ENCODE data around the gene ASZ1.

The ASZ1 gene

DNA sequence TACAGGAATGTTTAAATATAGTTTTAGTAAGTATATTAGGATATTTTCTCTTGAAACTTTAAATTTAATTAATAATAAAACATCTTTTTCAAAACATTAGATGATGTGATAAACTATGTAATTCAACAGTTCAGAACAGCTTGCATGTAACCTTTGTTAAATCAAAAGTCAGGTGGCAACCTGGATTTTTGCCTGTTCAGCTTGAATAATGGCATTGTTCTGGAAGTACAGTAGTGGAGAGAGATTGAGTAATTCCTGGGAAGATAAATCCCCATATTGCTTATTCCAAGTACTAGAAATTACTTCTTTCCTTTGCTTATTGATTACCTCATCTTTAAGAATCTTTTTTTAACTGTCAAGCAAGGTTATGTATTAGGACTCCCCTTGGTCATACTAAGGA is 32.4 kb upstream of the ASZ1 start:
- no peak for DNase-seq

DNA sequence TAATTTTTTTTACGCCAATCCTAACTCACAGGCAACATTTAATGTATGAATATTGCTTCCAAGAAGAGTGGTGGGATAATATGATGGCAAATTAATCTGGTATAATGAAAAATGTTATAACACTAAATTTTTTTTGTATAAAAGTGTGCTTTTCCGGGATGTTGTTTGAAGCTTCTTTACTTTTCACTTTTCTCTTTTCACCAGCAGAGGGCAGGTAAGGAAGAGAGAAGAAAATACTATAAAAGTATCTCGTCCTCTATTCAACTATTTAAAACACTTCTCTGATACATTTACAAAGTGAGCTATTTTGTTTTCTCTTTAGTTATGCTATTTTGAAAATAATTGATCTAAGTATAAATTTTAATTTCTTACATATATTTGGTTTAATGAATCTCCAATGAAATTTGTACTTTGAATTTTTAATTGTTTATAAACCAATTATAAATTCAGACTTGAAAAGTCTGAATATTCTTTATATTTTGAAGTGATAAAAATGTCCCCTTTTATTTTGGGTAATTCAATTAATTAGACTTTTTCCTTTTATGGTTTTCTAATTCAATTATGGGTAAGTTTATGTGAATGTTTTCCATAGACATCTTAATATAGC is 31.8 kb upstream of the ASZ1 start:
- H3K4me3 Mint-ChIP-seq: no peak overlapping the region
- DNase-seq: no peak
- H3K27ac Mint-ChIP-seq: no peak overlapping the region
- H3K9me3 Mint-ChIP-seq: peaks cover 17% of the 10 kb centered on the region
- peaks cover 4% of the 10 kb centered on the region for H3K27me3 Mint-ChIP-seq (ENCODE audit: low read depth, poor library complexity)
- H3K36me3 Mint-ChIP-seq (ENCODE audit: low read depth): no peaks in the 10 kb centered on the region
- no peaks in the 10 kb centered on the region for H3K4me1 Mint-ChIP-seq
- TF ChIP-seq, protein P1, sequence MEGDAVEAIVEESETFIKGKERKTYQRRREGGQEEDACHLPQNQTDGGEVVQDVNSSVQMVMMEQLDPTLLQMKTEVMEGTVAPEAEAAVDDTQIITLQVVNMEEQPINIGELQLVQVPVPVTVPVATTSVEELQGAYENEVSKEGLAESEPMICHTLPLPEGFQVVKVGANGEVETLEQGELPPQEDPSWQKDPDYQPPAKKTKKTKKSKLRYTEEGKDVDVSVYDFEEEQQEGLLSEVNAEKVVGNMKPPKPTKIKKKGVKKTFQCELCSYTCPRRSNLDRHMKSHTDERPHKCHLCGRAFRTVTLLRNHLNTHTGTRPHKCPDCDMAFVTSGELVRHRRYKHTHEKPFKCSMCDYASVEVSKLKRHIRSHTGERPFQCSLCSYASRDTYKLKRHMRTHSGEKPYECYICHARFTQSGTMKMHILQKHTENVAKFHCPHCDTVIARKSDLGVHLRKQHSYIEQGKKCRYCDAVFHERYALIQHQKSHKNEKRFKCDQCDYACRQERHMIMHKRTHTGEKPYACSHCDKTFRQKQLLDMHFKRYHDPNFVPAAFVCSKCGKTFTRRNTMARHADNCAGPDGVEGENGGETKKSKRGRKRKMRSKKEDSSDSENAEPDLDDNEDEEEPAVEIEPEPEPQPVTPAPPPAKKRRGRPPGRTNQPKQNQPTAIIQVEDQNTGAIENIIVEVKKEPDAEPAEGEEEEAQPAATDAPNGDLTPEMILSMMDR (IDR thresholded peaks at IDR 0.05): peak; percentile 71

More for the DNA sequence above, 32.4 kb upstream of the ASZ1 start:
- H3K4me3 Mint-ChIP-seq: no peak overlapping the region
- no peaks in the 10 kb centered on the region for H3K4me1 Mint-ChIP-seq
- no peak overlapping the region for H3K27ac Mint-ChIP-seq
- peaks cover 4% of the 10 kb centered on the region for H3K27me3 Mint-ChIP-seq (ENCODE audit: low read depth, poor library complexity)
- TF ChIP-seq, protein P1 (IDR thresholded peaks at IDR 0.05): no peak
- H3K36me3 Mint-ChIP-seq (ENCODE audit: low read depth): no peaks in the 10 kb centered on the region
- H3K9me3 Mint-ChIP-seq: peaks cover 17% of the 10 kb centered on the region

DNA sequence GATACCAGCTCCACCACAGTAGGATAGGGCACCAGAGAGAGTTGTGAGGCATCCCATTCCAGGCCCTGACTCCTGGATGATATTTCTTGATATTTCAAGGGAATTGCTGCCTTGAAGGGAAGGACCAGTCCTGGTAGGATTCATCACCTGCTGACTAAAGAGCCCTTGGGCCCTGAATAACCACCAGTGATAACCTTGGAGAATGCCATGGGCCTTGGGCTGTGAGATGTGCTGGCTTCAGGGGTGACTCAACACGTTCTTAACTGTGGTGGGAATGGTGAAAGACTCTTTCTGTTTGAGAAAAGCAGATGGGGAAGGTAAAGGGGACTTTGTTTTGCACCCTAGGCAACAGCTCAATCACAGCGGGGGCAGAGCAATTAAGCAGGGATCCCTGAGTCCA is 21.4 kb upstream of the ASZ1 start:
- no peaks in the 10 kb centered on the region for H3K4me1 Mint-ChIP-seq
- H3K27ac Mint-ChIP-seq: no peak overlapping the region

DNA sequence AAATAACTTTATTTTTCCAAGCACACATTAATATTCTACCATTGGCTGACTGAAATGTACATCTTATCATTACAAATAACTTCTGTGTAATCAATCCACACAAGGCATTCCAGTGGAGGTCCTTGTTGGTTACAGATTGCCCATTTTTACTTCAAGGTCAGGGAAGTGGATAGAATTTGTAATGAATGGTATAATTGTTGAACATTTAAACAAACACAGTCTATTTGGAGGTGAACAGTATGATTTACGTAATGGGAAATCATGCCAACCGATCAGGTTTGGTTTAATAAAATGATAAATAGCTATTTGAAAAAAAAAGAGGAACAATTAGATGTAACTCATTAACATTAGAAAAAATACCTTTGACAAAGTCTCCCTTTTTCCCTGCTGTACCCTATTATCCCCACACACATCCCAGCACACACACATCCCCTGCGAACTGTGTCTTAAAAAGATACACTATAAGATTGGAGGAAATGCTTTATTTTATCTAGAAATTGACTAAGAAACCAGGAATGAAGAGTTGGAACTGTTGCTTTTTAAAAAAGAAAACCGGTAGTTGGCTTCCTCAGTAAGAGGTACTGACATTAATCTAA is 19.0 kb upstream of the ASZ1 start:
- Mint-ChIP-seq H3K27ac (no peak overlapping the region), H3K4me3 (no peak overlapping the region), H3K27me3 (ENCODE audit: low read depth, poor library complexity) (peaks cover 8% of the 10 kb centered on the region), H3K9me3 (peaks cover 15% of the 10 kb centered on the region), H3K36me3 (ENCODE audit: low read depth) (no peaks in the 10 kb centered on the region), H3K4me1 (no peaks in the 10 kb centered on the region)
- DNase-seq: no peak
- TF ChIP-seq, protein P1 (IDR thresholded peaks at IDR 0.05): no peak

More for the DNA sequence above, 21.4 kb upstream of the ASZ1 start:
- peaks cover 15% of the 10 kb centered on the region for H3K9me3 Mint-ChIP-seq
- H3K4me3 Mint-ChIP-seq: no peak overlapping the region
- TF ChIP-seq, protein P1 (IDR thresholded peaks at IDR 0.05): no peak
- peaks cover 8% of the 10 kb centered on the region for H3K27me3 Mint-ChIP-seq (ENCODE audit: low read depth, poor library complexity)
- no peaks in the 10 kb centered on the region for H3K36me3 Mint-ChIP-seq (ENCODE audit: low read depth)
- DNase-seq: no peak

DNA sequence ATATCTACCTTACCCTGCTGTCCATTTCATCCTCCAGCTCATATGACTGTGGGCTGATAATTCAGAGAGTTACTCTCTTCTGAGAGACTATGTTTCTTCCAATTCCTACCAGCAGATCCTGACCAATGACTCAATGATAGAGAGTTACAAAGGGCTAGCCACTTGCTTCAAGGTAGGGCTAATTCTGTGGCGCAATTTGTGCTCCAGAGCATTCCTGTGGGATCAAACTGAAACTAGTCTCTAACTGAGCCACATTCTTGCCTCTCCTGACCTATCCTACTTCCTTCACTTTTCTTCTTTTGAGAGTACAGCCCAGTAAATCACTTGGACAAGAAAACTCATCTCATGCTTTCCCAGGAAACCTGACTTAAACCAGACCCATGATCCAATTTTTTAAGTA is 17.9 kb upstream of the ASZ1 start:
- Mint-ChIP-seq H3K4me1 (no peaks in the 10 kb centered on the region), H3K27me3 (ENCODE audit: low read depth, poor library complexity) (peaks cover 8% of the 10 kb centered on the region), H3K27ac (no peak overlapping the region), H3K9me3 (peaks cover 20% of the 10 kb centered on the region), H3K36me3 (ENCODE audit: low read depth) (peaks cover 4% of the 10 kb centered on the region), H3K4me3 (no peak overlapping the region)
- TF ChIP-seq, protein P1 (IDR thresholded peaks at IDR 0.05): no peak
- no peak for DNase-seq

DNA sequence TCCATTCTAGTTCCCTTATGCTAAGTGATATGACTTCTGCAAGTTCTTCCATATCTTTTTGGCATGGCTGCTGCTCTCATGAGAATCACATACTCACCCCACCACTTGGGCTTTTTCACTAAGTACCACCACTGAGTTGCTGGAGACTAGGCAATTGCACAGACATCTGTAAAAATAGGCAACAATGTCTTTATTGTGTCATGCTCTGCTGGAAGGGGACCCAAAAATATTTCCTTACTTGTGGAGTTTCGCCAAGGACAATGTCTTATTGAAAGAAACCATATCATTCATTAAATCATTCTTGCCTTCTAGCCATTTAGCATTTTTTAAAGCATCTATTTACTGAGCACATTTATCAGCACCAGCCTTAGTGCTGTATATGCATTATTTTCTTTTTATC is 17.4 kb upstream of the ASZ1 start:
- H3K36me3 Mint-ChIP-seq (ENCODE audit: low read depth): peaks cover 4% of the 10 kb centered on the region
- peaks cover 4% of the 10 kb centered on the region for H3K27me3 Mint-ChIP-seq (ENCODE audit: low read depth, poor library complexity)
- DNase-seq: no peak
- no peak overlapping the region for H3K4me3 Mint-ChIP-seq
- H3K9me3 Mint-ChIP-seq: peaks cover 15% of the 10 kb centered on the region
- no peak overlapping the region for H3K27ac Mint-ChIP-seq
- TF ChIP-seq, protein P1 (IDR thresholded peaks at IDR 0.05): no peak
- no peaks in the 10 kb centered on the region for H3K4me1 Mint-ChIP-seq
